ENCODE results near the gene CLRN2. TPM values are rescaled to one million over a fixed set of nuclear protein-coding genes. Genes with fewer than 3 reads are reported as not detected.
A peak's percentile ranks its signal among the peaks of the same experiment; 100 is the strongest.
"Not testable (repeated sequence)": the region's sequence is repeated elsewhere in the genome, so short reads cannot be mapped to it uniquely, and the experiment has no call there.

The CLRN2 gene
- total and polyA plus RNA-seq, 2 donors from 2014 or later, result not detected

- peak in 2 of 5 donors; percentile 58 for DNase-seq
- TF ChIP-seq CTCF (IDR thresholded peaks at IDR 0.05; ENCODE audit: borderline replicate concordance, extremely low read depth, insufficient read depth), result no peak
- no peak overlapping the region for H3K4me3 ChIP-seq (ENCODE audit: low read length in 3 of 3)
- no peak for FAIRE-seq
- no peak overlapping the region for H3K27ac ChIP-seq (ENCODE audit: low read depth in 2 of 2, low read length in 2 of 2)
- H3K9me3 ChIP-seq (ENCODE audit: control insufficient read depth in 2 of 3, insufficient read depth in 1 of 3, low read length in 3 of 3), result no peaks in the 10 kb centered on the region
- no peaks in the 10 kb centered on the region for H3K27me3 ChIP-seq (ENCODE audit: control insufficient read depth, insufficient read depth, low read length)
- no peak overlapping the region for H3K9ac ChIP-seq (ENCODE audit: low read length in 3 of 3)
- peaks cover 0 to 16% (median 8%) of the 10 kb centered on the region in 3 donors for H3K4me1 ChIP-seq (ENCODE audit: control insufficient read depth in 2 of 3, insufficient read depth in 2 of 3, low read depth in 1 of 3, low read length in 3 of 3)
- intact Hi-C loops (cut with DNase I), result no loop called here
- H3K36me3 ChIP-seq (ENCODE audit: control insufficient read depth in 2 of 3, insufficient read depth in 3 of 3, low read length in 3 of 3), result no peaks in the 10 kb centered on the region
Observed at GRCh38 chr4:17574206-17574605, 59.2 kb downstream of the CLRN2 start.

GRCh38 chr4:17575177-17575576 is 60.2 kb downstream of the CLRN2 start:
- H3K27me3 ChIP-seq (ENCODE audit: control insufficient read depth, insufficient read depth, low read length); DNase-seq; H3K9ac ChIP-seq (ENCODE audit: low read length in 3 of 3); intact Hi-C loops (cut with DNase I); H3K27ac ChIP-seq (ENCODE audit: low read depth in 2 of 2, low read length in 2 of 2); H3K36me3 ChIP-seq (ENCODE audit: control insufficient read depth in 2 of 3, insufficient read depth in 3 of 3, low read length in 3 of 3); FAIRE-seq; H3K4me3 ChIP-seq (ENCODE audit: low read length in 3 of 3); H3K9me3 ChIP-seq (ENCODE audit: control insufficient read depth in 2 of 3, insufficient read depth in 1 of 3, low read length in 3 of 3): not testable (repeated sequence)
- peaks cover 0 to 19% (median 8%) of the 10 kb centered on the region in 3 donors for H3K4me1 ChIP-seq (ENCODE audit: control insufficient read depth in 2 of 3, insufficient read depth in 2 of 3, low read depth in 1 of 3, low read length in 3 of 3)

Other genes starting within 250 kb of the CLRN2 start
- 33.5 TPM for gene QDPR, start 3.1 kb upstream of the CLRN2 start, total RNA-seq
- gene QDPR, start 3.1 kb upstream of the CLRN2 start, polyA plus RNA-seq (ENCODE audit: insufficient read depth, low read depth, low replicate concordance), result 208 TPM
- 108 TPM for gene LAP3, start 62.0 kb downstream of the CLRN2 start, total RNA-seq
- gene LAP3, start 62.0 kb downstream of the CLRN2 start, polyA plus RNA-seq (ENCODE audit: insufficient read depth, low read depth, low replicate concordance), result 123 TPM
- gene MED28, start 99.5 kb downstream of the CLRN2 start, total RNA-seq, result 45.2 TPM
- 26.1 TPM for gene MED28, start 99.5 kb downstream of the CLRN2 start, polyA plus RNA-seq (ENCODE audit: insufficient read depth, low read depth, low replicate concordance)